GM21381 (cell line): ENCODE data around the gene ZFP92.
A peak's percentile ranks its signal among the peaks of the same experiment; 100 is the strongest.

Experiments used
- ATAC-seq: cut with Tn5 transposase; IDR thresholded peaks from one replicate; pipeline ENCODE4 v1.9.1; 2021; ENCODE audit warnings: mild to moderate bottlenecking, moderate library complexity; ENCODE audit not compliant: unreplicated experiment

The ZFP92 gene

DNA sequence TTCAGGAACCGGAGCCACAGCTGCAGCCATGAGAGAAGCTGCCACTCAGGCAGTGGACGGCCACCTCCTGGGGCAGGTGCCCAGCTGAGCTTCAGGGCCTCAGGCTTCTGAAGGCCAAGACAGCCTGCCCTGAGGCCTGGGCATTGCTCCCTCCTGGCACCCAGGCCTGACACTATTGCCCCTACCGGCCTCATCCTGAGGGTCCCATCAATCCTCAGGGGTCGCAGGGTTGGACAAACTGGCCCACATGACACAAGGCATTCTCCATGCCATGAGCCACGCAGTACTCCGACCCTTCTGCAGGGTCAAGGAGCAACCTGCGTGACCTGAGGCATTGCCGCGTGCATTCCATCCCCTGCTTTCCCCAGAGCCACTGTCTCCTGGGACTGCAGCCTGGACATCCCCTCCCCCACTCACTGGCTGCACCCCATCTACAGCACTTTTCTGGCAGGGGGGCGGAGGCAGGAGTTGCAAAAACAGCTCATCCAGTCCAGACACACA, 3.0 kb upstream of the ZFP92 start:
- no peak for ATAC-seq

DNA sequence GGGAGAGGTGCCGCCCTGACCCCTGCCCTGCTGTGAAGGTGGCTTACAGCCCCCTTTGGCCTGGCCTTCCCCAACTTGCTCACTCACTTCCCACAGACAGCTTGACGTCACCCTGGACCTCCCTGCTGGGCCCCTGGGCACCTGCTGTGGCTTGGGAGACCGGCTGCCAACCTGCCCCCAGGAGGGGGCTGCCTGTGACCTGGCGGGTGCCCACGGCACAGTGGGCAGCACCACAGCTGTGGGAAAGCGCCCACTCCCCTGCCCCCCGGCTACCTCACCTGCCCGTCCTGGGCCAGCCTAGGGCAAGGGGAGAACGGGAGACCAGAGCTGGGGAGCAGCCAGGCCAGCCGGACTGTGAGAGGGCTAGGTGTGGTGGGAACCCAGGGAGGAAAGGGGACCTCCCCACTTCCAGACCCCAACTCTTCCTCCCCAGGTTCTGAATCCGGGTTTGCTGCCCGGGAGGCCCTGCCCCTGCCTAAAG, 2.4 kb upstream of the ZFP92 start:
- no peak for ATAC-seq

DNA sequence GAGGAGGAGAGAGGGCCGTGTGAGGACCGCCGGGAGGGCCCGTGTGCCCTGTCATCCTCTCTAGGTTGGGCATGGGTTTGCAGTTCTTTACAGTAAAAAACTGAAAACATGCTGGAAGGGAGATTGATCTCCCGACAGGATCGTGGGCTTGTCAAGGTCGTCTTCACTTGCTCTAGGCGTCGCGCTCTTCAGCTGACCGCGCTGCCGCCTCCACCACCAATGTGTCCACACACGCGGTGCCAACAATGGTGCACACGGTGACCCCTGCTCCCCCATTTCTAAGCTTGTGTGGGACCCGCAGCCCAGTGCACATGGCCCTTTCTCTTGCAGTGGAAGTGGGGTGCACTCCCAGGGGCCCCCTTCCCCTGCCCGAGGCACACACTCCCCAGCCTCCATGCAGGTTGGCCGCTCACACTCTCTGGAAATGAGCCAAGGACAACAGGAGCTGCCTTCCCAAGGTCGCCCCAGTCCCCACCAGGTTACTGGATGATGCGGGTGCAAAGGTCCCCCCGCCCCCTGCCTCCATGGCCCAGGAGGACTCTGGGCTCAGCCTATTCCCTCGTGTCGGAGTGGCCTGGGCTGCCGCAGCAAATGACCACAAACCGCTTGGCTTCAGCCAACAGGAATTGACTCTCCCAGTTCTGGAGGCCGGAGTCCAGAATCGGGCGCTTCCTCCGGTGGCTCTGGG, 1.7 kb upstream of the ZFP92 start:
- ATAC-seq = no peak

DNA sequence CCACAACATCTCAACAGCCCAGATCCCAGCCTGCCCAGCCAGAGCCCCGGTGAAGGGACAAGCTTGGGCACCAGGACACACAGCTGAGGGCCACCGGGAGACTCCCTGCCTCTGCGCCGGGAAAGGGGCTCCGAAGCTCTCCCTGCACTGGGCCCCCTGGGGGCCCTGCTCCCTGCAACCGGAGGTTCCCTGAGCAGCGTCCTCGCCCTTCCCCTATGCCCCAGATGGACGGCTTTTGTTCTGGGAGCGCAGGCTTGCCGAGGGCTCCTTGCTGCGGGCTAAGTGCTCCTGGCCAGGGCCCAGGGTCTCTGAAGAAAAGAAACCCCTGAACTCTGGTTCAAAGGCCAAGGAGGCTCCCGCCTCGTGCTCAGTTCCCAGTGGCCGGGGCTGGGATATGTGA, 899 bp upstream of the ZFP92 start:
- ATAC-seq = no peak

DNA sequence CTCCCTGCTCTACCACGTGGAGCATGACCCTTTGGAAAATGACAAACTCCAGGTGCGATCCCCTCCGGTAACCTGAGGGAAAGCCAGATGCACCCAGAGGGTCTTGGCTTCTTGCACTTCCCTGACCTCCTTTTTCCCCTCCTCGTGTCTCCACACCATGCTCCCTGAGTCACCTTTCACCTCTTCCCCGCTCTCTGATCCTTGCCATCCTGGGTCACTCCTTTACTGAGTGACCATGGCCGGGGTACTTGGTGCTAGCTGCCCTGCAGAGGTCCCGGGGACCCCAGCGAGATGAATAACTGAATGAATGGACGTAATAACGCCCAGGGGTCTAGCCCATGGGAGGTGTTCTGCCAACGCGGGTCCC, 401 bp upstream of the ZFP92 start:
- no peak for ATAC-seq

DNA sequence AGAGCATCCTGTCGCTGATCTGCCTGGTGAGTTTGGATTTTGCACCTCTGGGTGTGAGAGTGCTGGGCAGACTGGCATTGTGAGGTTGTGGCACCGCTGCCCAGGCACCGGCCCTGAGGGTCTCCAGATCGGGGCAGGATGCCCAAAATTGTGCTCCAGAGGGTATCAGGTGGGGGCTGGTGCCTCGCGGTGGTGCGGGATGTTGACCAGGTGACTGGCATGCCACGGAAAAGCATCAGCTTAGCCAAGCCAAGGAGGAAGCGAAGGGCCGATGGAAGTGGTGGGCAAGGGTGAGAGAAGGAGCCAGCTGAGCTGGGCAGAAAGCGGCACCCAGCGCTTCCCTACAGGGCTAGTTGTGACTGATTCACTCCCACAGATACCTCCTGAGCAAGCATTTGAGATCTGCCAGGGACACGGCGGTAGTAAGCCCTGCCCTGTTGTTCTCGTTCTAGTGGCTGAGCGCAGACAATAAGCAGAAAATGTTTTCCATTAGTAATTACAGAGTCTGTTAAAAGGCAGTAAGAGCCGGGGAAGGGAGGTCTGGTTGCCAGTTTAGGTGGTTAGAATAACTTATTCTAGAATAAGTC, 809 bp downstream of the ZFP92 start:
- ATAC-seq = peak; percentile 17

DNA sequence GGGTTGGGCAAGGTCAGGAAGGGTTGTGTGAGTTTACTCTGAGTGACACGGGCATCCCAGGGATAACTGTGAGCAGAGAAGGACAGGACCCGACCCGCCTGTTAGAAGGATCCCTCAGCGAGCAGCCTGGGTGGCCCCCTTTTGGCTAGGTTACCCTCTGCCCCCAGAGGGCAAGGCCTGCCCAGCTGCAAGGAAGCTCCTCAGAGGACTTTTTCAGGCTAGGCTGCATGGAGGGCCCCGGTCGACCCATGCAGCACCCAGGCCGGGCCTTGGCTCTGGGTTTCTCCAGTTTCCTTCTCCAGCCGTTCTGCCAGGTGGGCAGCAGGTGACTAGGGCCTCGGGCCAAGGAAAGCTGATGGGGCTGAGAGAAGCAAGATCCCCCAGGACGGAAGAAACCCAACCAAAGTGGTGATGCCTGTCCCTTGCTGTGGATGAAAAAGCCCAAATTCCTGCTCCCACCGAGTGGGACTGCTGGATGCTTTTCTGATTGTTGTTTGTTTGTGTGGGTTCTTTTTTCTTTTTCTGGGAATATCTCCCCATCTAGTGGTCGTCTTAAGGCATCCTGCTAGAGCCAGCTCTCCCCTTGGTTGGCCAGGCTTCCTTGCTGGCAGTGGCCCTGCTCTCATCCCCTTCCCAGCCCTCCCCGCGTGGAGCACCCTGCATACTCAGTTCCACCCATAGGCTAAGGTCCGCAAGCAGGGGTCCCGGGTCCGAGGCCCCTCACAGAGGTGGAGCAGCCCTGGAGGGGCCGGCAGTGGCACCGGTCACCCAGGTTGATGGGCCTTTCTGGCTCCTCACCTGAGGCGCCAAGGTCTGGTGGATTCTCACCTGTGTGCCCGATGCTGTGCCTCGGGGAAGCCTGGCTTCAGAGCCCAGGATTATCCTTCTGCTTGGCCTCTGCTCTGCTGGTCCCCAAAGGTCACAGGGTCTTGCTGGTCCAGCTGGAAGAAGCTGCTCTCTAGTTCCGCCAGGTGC, 1.8 kb downstream of the ZFP92 start:
- no peak for ATAC-seq

DNA sequence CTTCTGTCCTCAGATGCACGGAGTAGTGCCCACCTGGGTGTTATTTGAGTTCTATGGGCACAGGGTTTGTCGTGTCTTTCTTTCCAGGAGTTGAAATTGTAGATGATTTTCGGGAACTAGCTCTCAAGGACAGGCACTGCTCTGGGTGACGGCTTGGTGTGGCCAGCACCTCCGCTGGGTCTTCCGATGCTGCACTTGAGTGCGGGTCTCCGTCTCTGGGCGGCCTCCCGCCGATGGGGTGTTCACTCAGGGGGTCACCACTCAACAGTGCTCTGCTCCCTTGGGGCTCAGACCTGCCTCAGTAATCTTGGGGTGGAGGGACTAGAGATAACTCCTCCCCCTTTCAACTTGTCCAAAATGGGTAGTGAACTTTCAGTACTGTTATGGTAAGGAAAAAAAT, 2.5 kb downstream of the ZFP92 start:
- no peak for ATAC-seq

DNA sequence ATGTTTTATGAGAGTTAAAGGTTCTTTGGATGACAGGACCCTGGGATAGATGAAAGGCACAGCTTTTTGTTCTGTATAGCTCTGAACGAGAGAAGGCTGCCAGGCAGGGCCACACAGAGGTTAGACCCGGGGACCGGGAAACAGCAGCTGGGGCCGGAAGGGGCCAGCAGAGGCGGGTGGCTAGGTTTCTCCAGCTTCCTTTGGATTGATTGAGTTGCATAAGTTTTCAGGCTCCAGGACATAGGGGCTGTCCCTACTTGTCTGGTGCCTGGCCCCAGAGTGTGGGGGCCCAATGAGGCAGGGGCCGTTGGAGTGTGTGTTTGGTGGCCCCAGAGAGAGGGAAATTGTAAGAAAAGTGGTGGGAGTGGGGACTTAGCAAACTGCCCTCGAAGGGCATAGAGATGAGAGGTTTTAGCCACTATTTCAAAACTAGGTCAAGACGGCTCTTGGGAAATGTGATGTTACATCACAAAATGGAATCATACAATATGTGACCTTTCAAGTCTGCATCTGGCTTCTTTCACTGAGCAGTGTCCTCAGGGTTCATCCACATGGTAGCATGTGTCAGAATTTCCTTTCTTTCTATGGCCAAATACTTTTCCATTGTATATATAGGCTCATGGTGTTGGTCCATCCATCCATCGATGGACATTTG, 3.7 kb downstream of the ZFP92 start:
- ATAC-seq = no peak

DNA sequence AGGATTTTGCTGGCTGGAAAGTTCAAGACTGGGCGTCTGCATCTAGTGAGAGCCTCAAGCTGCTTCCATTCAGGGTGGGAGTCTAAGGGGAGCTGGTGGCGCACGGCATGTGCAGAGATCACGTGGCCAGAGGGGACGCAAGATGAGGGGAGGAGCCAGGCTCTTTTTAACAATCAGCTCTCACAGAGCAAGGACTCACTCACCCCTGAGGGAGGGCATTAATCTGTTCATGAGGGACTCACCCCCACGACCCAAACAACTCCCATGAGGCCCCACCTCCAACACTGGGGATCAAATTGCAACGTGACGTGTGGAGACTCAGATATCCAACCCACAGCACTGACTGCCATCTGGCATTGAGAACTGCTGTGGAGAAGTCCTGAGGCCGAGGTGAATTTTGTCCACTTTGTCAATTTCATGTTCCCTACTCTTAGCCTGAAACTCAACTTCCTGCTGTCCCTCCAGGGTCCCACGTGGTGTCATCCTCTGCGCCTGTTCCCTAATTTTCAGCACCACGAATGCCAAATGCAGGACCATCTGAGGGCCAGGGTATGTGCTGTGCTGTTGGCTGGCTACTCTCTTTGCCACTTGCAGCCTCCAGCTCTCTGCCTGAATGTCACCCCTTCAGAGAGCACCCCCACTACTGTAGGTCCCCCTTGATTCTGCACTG, 5.6 kb downstream of the ZFP92 start:
- no peak for ATAC-seq

DNA sequence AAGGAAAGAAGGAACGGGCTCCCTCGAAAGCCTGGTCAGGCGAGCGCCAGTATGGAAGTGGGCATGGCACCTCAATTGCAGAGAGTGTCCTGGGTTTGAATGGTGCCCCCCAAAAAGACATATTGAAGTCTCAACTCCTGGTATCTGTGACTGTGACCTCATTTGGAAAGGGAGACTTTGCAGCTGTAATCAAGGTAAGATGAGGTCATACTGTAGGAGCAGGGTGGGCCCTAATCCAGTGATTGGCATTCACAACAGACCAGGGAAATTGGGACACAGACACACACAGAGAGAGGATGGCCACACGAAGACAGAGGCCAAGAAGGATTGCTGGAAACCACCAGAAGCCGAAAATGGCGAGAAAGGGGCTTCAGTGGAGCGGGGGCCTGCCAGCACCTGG, 6.4 kb downstream of the ZFP92 start:
- no peak for ATAC-seq

DNA sequence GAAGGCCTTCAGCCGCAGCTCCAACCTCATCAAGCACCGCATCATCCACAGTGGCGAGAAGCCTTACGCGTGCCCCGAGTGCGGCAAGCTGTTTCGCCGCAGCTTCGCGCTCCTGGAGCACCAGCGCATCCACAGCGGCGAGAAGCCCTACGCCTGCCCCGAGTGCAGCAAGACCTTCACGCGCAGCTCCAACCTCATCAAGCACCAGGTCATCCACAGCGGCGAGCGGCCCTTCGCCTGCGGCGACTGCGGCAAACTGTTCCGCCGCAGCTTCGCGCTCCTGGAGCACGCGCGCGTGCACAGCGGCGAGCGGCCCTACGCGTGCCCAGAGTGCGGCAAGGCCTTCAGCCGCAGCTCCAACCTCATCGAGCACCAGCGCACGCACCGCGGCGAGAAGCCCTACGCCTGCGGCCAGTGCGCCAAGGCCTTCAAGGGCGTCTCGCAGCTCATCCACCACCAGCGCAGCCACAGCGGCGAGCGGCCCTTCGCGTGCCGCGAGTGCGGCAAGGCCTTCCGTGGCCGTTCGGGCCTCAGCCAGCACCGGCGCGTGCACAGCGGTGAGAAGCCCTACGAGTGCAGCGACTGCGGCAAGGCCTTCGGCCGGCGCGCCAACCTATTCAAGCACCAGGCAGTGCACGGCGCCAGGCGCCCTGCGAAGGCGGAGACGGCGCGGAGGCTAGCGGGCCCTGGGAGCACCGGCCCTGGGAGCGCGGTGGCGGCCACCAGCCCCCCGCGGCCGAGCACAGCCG, 9.8 kb downstream of the ZFP92 start:
- no peak for ATAC-seq

DNA sequence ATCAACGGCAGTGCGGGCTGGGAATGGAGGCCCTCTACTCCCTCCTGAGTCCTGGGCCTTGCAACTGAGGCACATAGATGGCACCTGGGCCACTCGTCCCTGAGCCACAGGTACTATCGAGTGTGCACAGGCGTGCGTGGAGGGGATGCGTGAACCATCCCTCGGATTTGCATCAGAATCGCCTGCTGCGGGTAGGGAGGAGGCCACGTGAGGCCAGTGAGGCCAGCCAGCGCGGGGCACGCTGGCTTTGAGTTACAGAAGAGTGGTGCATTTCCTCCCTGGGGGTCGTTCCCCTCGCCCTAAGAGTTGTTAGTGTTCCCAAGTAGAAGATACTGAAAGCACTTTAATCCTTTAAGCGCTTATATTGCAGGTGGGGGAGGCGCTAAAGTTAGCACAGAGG, 10.6 kb downstream of the ZFP92 start:
- no peak for ATAC-seq

DNA sequence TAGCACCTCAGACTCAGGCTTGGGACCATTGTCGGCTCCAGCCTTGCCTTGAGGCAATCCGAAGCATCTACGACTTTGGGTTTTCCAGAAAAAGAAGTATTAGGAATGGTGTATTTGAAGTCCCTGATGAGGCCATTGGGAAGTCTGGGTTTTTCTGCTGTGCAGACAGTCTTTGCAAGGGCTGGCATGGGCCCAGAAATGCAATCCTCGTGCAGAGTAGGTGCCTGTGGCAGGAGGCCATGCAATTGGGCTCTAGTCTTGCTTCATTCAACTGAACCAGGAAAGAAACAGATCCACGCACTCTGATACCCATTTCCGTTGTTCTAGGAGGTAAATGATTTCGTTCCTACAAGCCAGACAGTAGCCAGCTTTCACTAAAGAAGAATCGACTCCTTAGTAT, 12.4 kb downstream of the ZFP92 start:
- ATAC-seq = no peak

DNA sequence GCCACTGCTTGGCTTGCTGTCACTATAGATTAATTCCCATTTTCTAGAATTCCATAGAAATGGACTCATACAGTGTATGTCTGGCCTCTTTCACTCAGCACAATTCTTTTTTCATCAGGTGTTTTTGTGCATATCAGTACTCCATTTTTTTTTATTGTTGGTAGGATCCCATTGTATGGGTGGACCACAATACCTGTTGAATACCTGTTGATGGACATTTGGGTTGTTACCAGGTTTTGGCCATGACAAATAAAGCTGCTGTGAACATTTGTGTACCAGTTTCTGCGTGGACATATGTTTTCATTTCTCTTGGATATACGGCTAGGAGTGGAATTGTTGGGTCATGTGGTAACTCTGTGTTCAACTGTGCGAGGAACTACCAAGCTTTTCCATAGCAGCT, 14.9 kb downstream of the ZFP92 start:
- no peak for ATAC-seq

DNA sequence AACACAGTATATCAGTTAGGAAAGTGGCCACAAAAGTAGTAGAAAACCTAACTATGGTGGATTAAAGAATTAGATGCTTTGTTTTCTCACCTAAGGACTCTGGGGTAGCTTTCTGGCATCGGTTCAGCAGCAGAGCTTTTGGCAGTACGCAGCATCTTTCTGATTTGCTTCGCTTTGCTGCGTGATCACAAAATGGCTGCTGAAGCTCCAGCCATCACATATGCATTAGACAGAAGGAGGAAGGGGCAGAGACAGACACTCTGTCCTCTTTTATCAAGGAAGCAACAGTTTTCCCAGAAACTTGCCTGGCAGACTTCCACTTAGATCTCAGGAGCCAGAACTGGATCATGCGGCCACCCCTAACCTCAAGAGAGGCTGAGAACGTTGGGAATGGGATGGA, 19.5 kb downstream of the ZFP92 start:
- ATAC-seq = no peak

DNA sequence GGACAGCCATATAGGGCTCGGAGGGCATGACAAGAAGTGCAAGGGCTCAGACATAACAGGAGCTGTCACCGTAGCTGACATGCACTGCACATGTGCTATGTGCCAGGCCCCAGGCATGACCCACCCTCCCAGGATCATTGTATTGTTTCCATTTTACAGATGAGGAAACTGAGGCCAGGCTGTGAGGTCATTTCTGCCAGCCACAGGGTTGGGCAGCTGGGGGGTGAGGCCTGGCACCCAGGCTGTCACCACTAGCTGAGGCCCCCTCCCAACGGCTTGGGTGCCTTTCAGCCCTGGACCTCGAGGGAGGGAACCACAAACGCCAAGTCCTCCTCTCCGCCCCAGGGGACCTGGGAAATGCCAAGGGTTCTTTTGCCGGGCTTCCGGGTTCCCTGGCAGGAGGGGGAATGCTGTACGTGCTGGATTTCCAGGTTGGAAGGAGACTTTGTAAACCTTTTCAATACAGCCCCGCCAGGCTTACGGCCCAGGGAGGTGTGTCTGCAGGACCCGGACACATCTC, 21.9 kb downstream of the ZFP92 start:
- no peak for ATAC-seq

DNA sequence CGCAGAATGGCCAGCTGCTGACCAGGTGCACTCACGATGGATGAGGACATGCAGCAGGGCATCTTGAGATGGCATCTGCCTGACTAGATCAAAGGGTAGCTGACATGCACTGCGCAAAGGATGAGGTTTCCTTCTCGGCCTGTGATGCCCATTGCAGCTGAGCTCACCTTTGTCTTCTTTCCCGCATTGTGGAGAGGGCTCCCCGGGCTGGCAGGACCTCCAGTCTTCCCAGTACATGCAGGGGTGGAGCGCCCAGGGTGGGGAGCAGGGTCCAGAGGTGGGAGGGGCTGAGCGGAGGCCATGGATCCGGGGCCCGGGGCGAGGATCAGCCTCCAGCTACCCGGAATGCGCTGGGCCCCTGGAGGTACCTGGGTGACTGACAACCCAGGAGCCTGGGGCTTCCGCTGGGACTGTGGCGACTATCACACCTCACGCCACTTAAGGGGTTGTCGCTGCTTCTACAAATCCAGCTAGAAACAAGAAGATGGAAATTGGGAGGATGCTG, 22.6 kb downstream of the ZFP92 start:
- no peak for ATAC-seq

DNA sequence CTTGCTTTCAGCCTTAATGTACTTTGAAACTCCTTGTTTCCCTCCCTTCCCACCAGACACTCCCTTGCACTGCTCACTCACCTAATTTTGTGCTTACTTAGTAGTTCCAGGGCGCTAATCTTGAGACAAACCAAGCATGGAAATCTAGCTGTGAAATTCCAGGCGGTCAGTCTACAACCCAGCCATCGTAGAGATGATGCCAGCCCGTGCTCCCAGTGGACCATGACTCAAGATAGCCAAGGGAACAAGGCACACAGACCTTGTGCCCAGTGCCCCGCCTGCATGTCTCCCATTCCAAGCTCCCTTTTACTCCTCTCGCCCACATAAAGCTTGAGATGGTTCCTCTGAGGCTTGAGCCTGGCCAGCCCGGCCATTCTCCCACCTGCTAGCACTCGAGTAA, 23.5 kb downstream of the ZFP92 start:
- ATAC-seq = no peak
